ENCODE data around the gene NFKBIL1.

Gene NFKBIL1

GRCh38 chr6:31535538-31536324 is 11.7 kb upstream of the NFKBIL1 start:
- DNase-seq: no peak

- no peak for DNase-seq
These were observed 8.5 kb upstream of the NFKBIL1 start for GRCh38 chr6:31538805-31539400.

GRCh38 chr6:31540640-31541039 is 6.8 kb upstream of the NFKBIL1 start:
- DNase-seq: no peak

DNA sequence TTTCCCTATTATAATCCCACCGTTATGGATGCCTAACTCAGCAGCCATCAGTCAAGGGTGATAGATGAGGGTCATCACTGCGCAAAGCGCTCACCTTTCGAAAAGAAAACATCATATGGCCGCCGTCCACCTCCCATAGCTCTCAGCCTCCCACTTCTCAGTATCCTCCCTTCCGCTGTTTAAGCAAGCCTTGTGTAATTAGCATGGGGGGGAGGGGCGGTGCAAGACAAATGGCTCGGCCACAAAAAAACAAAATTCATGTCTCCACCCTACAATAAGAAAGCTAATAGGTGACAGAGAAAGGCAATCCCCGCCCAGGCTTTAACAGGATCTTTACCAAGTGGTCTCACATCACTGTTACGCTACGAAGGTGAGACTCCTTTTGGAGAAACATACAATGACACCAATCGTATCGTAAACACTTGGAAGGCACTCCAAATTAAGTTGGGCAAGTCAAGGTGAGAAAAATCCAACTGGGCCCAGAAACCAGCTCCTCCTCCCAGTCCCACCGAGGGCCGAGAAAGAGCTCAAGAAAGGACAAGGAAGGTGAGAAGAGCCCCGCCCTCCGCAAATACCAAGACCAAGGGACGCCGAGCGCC is 6.2 kb upstream of the NFKBIL1 start:
- peak; percentile 50 for DNase-seq

DNA sequence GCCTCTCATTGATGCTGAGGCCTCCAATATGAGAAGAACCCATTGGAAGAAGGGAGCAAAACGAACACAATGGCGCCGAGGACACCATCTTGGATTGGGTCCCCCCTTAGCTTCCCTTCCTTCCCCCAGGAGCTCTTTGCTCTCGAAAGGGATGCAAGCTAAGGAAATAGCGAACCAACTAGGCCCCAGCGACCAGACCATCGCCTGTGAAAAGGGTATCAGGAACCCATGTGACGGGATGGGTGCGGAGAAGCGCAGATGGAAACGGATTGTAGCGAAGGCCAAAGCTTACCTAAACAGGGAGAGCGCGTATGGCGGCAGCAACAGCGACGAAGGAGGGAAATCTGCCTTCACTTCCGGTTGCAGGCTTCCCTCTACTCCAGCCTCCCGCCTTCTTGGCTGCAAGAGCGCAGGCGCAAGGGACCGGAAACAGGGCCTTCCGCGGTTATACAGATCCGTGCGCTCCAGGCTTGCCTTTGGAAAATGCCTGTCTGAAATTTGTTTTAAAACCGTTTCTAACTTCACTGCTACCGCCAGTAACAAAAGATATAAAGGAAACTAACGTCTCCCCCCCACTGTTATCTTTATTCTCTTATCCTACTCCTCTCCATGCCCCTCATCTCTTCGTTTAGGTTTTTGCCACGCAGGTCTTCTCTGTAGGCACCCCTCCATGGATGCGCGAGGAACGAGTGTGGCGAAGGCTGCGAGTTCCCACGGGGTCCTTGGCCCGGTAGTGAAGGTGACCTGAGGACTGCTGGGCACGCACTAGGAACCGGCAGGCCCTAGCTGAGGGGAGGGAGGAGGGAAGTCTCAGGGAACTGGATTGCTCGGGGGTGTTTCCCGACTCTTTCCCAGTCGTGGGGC is 5.5 kb upstream of the NFKBIL1 start, which contains the start of gene DDX39B:
DDX39B (minus strand) TSS at position 346 of the 864 bp plus-strand sequence. CDS start 1,471 bp downstream, outside the sequence.
- peak; percentile 94 for DNase-seq

DNA sequence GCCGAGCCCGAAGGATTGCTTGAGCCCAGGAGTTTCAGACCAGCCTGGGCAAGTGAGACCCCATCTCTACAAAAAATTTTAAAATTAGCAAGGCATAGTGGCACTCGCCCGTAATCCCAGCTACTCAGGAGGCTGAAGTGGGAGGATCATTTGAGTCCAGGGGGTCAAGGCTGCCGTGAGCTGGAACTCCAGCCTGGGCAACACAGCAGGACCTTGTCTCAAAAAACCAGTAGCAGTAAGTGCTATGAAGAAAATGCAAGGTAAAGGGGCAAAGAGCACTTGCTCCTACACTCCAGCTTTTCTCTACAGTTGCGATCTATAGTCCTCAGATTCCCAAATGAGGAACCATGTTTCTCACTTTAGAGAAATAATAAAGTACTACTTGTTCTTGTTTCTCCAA is 3.8 kb upstream of the NFKBIL1 start:
- no peak for DNase-seq

DNA sequence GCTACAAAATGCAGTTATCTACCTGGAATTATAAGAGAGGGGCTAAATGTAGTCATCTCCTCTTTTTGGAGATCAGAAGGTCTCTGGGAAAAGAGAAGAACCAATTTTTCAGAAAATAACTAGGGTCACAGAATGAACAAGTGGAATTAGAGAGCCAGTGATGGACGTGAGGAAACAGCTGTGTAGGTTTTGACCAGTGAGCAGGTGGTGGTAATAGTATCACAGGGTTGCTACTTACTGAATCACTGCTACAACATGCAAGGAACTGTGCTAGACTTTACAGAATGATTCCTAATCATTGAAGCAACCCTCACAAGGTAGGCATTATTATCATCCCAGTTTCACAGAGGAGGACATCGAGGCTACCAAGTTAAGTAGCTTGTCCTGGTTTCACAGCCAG is 2.7 kb upstream of the NFKBIL1 start:
- no peak for DNase-seq

- DNase-seq: no peak
These were observed 2.1 kb upstream of the NFKBIL1 start for GRCh38 chr6:31545291-31545690.

DNA sequence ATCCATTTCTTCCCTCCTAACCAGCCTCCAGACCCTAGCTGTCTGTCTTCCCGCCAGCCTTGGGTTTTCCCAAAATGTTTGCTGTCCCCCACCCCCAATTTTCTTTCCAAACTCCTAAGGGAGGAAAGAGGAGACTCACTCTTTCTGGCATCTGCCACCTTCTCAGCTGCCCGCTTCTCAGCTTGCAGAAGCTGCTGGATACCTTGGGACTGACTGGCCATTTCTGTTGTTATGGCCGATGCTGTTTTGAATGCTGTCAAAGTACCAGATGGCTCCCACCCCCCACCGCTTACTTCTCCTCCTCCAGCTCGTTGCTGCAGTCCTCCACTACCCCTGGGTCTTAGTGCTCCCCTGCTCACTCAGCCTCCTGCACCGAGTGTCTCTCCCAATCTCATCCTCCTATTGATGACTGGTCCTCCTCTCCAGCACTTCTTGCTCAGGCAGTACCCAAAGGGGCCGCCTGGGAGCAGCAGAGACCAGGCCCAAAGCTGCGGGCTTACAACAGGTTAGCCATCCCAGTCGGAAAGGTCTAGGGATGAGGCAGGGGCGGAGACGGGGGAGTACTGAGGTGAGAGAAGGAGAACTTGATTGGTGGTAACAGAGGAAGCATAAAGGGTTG is 960 bp upstream of the NFKBIL1 start, which contains the start of gene ATP6V1G2:
ATP6V1G2 (minus strand) TSS at position 270 of the 619 bp plus-strand sequence; CDS start at position 221, 49 bp downstream.
- DNase-seq: peak; percentile 85

GRCh38 chr6:31547727-31548543 is 527 bp downstream of the NFKBIL1 start:
- DNase-seq: no peak

GRCh38 chr6:31548544-31548873 is 1.1 kb downstream of the NFKBIL1 start:
- DNase-seq: no peak

GRCh38 chr6:31551371-31551770 is 4.0 kb downstream of the NFKBIL1 start:
- DNase-seq: peak; percentile 55

DNA sequence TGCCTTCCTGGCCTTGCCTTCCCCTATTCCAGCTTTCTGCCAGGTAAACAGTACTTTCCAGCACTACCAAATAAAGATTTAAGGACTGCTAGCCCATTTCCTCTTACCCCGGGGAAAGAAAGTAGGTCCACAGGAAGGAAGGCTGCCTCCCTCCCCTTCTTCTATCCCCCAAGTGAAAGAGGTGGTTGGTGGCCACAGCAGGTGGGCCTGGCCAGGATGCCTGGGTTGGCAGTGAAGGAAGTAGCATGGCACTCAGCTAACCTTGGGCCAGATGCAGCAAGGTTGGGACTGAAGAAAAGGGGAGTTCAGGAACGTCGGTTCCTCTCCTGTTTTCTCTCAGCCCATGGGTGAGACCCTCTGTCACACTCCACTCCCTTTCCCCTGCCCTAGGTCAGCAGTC is 8.9 kb downstream of the NFKBIL1 start:
- DNase-seq: no peak

DNA sequence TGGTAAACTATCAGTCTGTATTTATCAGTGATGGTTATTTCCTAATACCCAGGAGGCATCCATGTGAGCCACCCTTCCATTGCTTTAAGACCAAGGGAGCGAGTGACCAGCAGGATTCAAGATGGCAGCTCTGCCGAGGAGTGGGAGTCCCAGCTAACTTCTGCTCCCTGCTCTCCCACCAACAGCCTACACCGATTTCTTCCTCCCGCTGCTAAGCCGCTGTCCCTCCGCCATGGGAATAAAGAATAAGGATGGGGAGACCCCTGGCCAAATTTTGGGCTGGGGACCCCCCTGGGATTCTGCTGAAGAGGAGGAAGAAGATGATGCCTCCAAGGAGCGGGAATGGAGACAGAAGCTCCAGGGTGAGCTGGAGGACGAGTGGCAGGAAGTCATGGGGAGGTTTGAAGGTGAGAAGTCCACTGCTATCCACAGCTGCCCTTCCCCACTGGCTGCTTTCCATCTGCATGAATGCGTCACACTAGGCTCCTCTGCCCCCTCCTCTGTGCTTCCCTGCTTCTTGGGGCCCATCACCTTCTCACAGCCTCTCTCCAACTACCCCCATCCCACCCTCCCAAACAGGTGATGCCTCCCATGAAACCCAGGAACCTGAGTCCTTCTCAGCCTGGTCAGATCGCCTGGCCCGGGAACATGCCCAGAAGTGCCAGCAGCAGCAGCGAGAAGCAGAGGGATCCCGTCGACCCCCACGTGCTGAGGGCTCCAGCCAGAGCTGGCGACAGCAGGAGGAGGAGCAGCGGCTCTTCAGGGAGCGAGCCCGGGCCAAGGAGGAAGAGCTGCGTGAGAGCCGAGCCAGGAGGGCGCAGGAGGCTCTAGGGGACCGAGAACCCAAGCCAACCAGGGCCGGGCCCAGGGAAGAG is 10.3 kb downstream of the NFKBIL1 start:
- no peak for DNase-seq

DNA sequence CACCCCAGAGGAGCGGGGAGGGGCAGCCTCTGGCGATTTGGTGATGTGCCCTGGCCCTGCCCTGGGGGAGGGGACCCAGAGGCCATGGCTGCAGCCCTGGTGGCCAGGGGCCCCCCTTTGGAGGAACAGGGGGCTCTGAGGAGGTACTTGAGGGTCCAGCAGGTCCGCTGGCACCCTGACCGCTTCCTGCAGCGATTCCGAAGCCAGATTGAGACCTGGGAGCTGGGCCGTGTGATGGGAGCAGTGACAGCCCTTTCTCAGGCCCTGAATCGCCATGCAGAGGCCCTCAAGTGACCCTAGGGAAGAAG is 10.9 kb downstream of the NFKBIL1 start:
- no peak for DNase-seq

GRCh38 chr6:31558631-31559500 is 11.5 kb downstream of the NFKBIL1 start:
- peak; percentile 78 for DNase-seq

GRCh38 chr6:31559606-31559957 is 12.2 kb downstream of the NFKBIL1 start:
- DNase-seq: no peak

DNA sequence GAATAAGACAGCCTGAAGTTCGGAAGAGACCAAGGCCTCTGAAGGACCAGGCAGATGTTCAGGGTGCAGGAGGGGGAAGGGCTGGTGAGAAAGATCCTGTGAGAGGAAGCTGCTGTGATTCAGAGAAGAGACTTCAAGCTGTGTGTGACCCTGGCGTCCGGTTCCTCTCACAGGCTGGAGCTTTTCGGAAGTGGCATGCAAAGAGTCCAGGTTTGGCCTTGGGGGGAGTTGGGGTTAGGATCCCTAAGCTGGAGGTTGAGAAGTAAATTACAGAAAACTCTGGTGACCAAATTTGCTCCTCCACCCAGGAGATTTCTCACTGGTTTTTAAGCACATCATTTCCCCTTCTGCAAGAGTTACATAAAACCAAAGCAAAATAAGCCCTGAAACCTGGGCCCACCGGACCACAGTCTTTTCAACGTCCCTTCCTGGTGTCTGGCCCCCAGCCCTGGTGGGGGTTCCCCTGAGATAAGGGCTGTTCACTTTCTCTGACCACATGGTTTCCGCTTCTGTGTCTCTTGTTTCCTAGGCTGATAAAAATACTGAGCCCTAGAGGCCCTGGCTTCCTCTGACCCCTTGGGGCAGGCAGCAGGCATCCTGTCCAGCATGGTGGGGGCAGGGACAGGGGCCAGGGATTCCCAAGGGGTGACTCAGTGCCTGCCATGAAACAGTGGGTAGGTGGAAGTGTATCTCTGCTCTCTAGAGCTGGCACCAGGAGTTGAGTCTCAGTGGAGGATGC is 12.7 kb downstream of the NFKBIL1 start:
- peak; percentile 45 for DNase-seq

- DNase-seq: no peak
These were observed 13.3 kb downstream of the NFKBIL1 start for GRCh38 chr6:31560697-31561058.
